Hepatocyte (in vitro differentiated cells): Measurements from ENCODE around the gene LEF1. TPM values are rescaled to one million over a fixed set of nuclear protein-coding genes. Genes with fewer than 3 reads are reported as not detected.
A peak's percentile ranks its signal among the peaks of the same experiment; 100 is the strongest.

ENCODE experiments used
- DNase-seq: peaks from one replicate; pipeline ENCODE4 v3.0.0-alpha.2; 2016; ENCODE audit warnings: low spot score
- H2AFZ ChIP-seq: fragments of 200-600 bp; sonication (generic); 2 replicates; pipeline ENCODE4 v1.6.0; 2016; ENCODE audit warnings: antibody characterized with exemption, mild to moderate bottlenecking
- H3K27ac ChIP-seq: fragments of 200-600 bp; sonication (generic); 2 replicates; pipeline ENCODE4 v1.5.1; 2016; ENCODE audit warnings: mild to moderate bottlenecking
- H3K27me3 ChIP-seq: fragments of 200-600 bp; sonication (generic); 2 replicates; pipeline ENCODE4 v1.6.1; 2016
- H3K36me3 ChIP-seq: fragments of 200-600 bp; sonication (generic); replicated peaks from 2 replicates; pipeline ENCODE4 v1.5.1; 2016; ENCODE audit warnings: low read depth; ENCODE audit not compliant: insufficient read depth
- H3K4me1 ChIP-seq: fragments of 200-600 bp; sonication (generic); 2 replicates; pipeline ENCODE4 v1.5.1; 2016; ENCODE audit warnings: mild to moderate bottlenecking, moderate library complexity; ENCODE audit not compliant: insufficient read depth
- H3K4me2 ChIP-seq: fragments of 200-600 bp; sonication (generic); 2 replicates; pipeline ENCODE4 v1.6.0; 2016
- H3K4me3 ChIP-seq: fragments of 200-600 bp; sonication (generic); 2 replicates; pipeline ENCODE4 v1.5.1; 2016; ENCODE audit warnings: mild to moderate bottlenecking
- H3K79me2 ChIP-seq: fragments of 200-600 bp; sonication (generic); 2 replicates; pipeline ENCODE4 v1.6.0; 2017; ENCODE audit warnings: mild to moderate bottlenecking
- H3K9me2 ChIP-seq: fragments of 200-600 bp; sonication (generic); replicated peaks from 2 replicates; pipeline ENCODE4 v1.6.0; 2017; ENCODE audit warnings: mild to moderate bottlenecking; ENCODE audit not compliant: insufficient read depth
- H3K9me3 ChIP-seq: fragments of 200-600 bp; sonication (generic); 2 replicates; pipeline ENCODE4 v1.5.1; 2016; ENCODE audit warnings: low read depth, mild to moderate bottlenecking
- H4K20me1 ChIP-seq: fragments of 200-600 bp; sonication (generic); 2 replicates; pipeline ENCODE4 v1.6.0; 2016; ENCODE audit warnings: mild to moderate bottlenecking; ENCODE audit not compliant: insufficient read depth, poor library complexity, severe bottlenecking
- CTCF ChIP-seq: fragments of 200-600 bp; sonication (generic); IDR thresholded peaks from 2 replicates; pipeline ENCODE4 v1.5.1; 2016; ENCODE audit warnings: antibody characterized with exemption, mild to moderate bottlenecking; ENCODE audit not compliant: poor library complexity
- EZH2 ChIP-seq: fragments of 200-600 bp; sonication (generic); IDR thresholded peaks from 2 replicates; pipeline ENCODE4 v1.6.1; 2016; ENCODE audit warnings: antibody characterized with exemption, mild to moderate bottlenecking, borderline replicate concordance
- EZH2phosphoT487 ChIP-seq: fragments of 200-600 bp; sonication (generic); IDR thresholded peaks from one replicate; pipeline ENCODE4 v1.6.1; 2018; ENCODE audit warnings: antibody characterized with exemption, mild to moderate bottlenecking, low read depth, moderate library complexity; ENCODE audit not compliant: unreplicated experiment, severe bottlenecking
- WGBS: methylation state at CpG from one replicate; pipeline ENCODE4 v1.1.6; 2016; ENCODE audit warnings: low lambda C conversion rate; ENCODE audit errors: missing lambda C conversion rate; 5-methylcytosine and 5-hydroxymethylcytosine counted together
- polyA plus RNA-seq: library from polyadenylated mRNA; unstranded; fragments of >200 nt; fragmentation: Nextera tagmentation; extraction: Ambion mirVana; gene quantifications from 2 replicates; pipeline ENCODE4 v1.2.1, GENCODE V29; 2016
- total RNA-seq: library from RNA; depleted of rRNA; stranded (reverse); fragments of >200 nt; gene quantifications from 2 replicates; pipeline ENCODE4 v1.2.3, GENCODE V29; 2014

Gene LEF1
- total and polyA plus RNA-seq, 2 experiments from 2014 or later, result 8.6 to 10.4 TPM

GRCh38 chr4:108168160-108168670 lies 517 bp downstream of the LEF1 start:
- peak overlapping the region; percentile 68 for H3K27ac ChIP-seq
- peaks cover 15% of the 10 kb centered on the region for H3K79me2 ChIP-seq
- H4K20me1 ChIP-seq, result no peaks in the 10 kb centered on the region
- H2AFZ ChIP-seq, result peak overlapping the region; percentile 82
- H3K36me3 ChIP-seq, result no peaks in the 10 kb centered on the region
- H3K4me1 ChIP-seq, result peaks cover 7% of the 10 kb centered on the region
- H3K4me2 ChIP-seq, result peak overlapping the region; percentile 97
- WGBS, result 1% methylated on average over 26 of the region's 30 CpGs
- peak overlapping the region; percentile 80 for H3K4me3 ChIP-seq
- H3K9me2 ChIP-seq, result no peaks in the 10 kb centered on the region
- H3K27me3 ChIP-seq, result peaks cover 64% of the 10 kb centered on the region
- no peak for TF ChIP-seq EZH2phosphoT487
- peak; percentile 11 for TF ChIP-seq EZH2
- DNase-seq, result no peak
- no peaks in the 10 kb centered on the region for H3K9me3 ChIP-seq

- Histone ChIP-seq H3K27me3 (peaks cover 55% of the 10 kb centered on the region), H3K9me3 (no peaks in the 10 kb centered on the region), H3K27ac (no peak overlapping the region), H4K20me1 (no peaks in the 10 kb centered on the region), H3K36me3 (no peaks in the 10 kb centered on the region), H2AFZ (peak overlapping the region; percentile 85), H3K4me3 (peak overlapping the region; percentile 80), H3K9me2 (no peaks in the 10 kb centered on the region), H3K79me2 (peaks cover 15% of the 10 kb centered on the region), H3K4me1 (peaks cover 3% of the 10 kb centered on the region), H3K4me2 (peak overlapping the region; percentile 97)
- WGBS, result 2% methylated on average over 34 of the region's 58 CpGs
- peak; percentile 56 for DNase-seq
- TF ChIP-seq EZH2 (peak; percentile 64), CTCF (no peak)
Observed at GRCh38 chr4:108166441-108167315, 2.1 kb downstream of the LEF1 start.

- 17% methylated on average over 12 of the region's 12 CpGs for WGBS
- Histone ChIP-seq H3K79me2 (peaks cover 15% of the 10 kb centered on the region), H2AFZ (peak overlapping the region; percentile 85), H3K4me3 (peak overlapping the region; percentile 80), H3K27ac (no peak overlapping the region), H3K9me2 (no peaks in the 10 kb centered on the region), H3K36me3 (no peaks in the 10 kb centered on the region), H4K20me1 (no peaks in the 10 kb centered on the region), H3K4me1 (peaks cover 3% of the 10 kb centered on the region), H3K27me3 (peaks cover 48% of the 10 kb centered on the region), H3K9me3 (no peaks in the 10 kb centered on the region), H3K4me2 (peak overlapping the region; percentile 97)
- no peak for TF ChIP-seq EZH2phosphoT487
- TF ChIP-seq EZH2, result no peak
- TF ChIP-seq CTCF, result no peak
- DNase-seq, result no peak
Observed at GRCh38 chr4:108166038-108166437, 2.7 kb downstream of the LEF1 start.

GRCh38 chr4:108165586-108165985 lies 3.1 kb downstream of the LEF1 start:
- H3K27me3 ChIP-seq, result peaks cover 44% of the 10 kb centered on the region
- no peak overlapping the region for H2AFZ ChIP-seq
- H3K4me1 ChIP-seq, result peaks cover 3% of the 10 kb centered on the region
- H3K36me3 ChIP-seq, result no peaks in the 10 kb centered on the region
- no peaks in the 10 kb centered on the region for H4K20me1 ChIP-seq
- peak overlapping the region; percentile 80 for H3K4me3 ChIP-seq
- no peak for DNase-seq
- no peaks in the 10 kb centered on the region for H3K9me2 ChIP-seq
- H3K27ac ChIP-seq, result no peak overlapping the region
- peaks cover 15% of the 10 kb centered on the region for H3K79me2 ChIP-seq
- WGBS, result 46% methylated on average over 10 of the region's 10 CpGs
- TF ChIP-seq EZH2phosphoT487, result no peak
- TF ChIP-seq EZH2, result no peak
- TF ChIP-seq CTCF, result no peak
- no peaks in the 10 kb centered on the region for H3K9me3 ChIP-seq
- H3K4me2 ChIP-seq, result peak overlapping the region; percentile 97
